GM18498 (cell line): ENCODE results near the gene SLC13A1.
"Not testable (repeated sequence)": the region's sequence is repeated elsewhere in the genome, so short reads cannot be mapped to it uniquely, and the experiment has no call there.

Source experiments
- ATAC-seq: cut with Tn5 transposase; IDR thresholded peaks from one replicate; pipeline ENCODE4 v1.9.1; 2021; ENCODE audit warnings: mild to moderate bottlenecking, moderate library complexity; ENCODE audit not compliant: unreplicated experiment

SLC13A1 gene, protein sequence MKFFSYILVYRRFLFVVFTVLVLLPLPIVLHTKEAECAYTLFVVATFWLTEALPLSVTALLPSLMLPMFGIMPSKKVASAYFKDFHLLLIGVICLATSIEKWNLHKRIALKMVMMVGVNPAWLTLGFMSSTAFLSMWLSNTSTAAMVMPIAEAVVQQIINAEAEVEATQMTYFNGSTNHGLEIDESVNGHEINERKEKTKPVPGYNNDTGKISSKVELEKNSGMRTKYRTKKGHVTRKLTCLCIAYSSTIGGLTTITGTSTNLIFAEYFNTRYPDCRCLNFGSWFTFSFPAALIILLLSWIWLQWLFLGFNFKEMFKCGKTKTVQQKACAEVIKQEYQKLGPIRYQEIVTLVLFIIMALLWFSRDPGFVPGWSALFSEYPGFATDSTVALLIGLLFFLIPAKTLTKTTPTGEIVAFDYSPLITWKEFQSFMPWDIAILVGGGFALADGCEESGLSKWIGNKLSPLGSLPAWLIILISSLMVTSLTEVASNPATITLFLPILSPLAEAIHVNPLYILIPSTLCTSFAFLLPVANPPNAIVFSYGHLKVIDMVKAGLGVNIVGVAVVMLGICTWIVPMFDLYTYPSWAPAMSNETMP

GRCh38 chr7:123199883-123200282 lies at the start of gene SLC13A1:
TSS of gene SLC13A1 (minus strand) at chr7:123199969. CDS start at chr7:123199946, 23 bp downstream.
- no peak for ATAC-seq

- ATAC-seq, result no peak
These were observed 45.0 kb upstream of the SLC13A1 start for GRCh38 chr7:123244768-123245167.

- ATAC-seq, result no peak
These were observed 42.8 kb upstream of the SLC13A1 start for GRCh38 chr7:123242467-123243092.

GRCh38 chr7:123241809-123242208 lies 42.0 kb upstream of the SLC13A1 start:
- no peak for ATAC-seq

DNA sequence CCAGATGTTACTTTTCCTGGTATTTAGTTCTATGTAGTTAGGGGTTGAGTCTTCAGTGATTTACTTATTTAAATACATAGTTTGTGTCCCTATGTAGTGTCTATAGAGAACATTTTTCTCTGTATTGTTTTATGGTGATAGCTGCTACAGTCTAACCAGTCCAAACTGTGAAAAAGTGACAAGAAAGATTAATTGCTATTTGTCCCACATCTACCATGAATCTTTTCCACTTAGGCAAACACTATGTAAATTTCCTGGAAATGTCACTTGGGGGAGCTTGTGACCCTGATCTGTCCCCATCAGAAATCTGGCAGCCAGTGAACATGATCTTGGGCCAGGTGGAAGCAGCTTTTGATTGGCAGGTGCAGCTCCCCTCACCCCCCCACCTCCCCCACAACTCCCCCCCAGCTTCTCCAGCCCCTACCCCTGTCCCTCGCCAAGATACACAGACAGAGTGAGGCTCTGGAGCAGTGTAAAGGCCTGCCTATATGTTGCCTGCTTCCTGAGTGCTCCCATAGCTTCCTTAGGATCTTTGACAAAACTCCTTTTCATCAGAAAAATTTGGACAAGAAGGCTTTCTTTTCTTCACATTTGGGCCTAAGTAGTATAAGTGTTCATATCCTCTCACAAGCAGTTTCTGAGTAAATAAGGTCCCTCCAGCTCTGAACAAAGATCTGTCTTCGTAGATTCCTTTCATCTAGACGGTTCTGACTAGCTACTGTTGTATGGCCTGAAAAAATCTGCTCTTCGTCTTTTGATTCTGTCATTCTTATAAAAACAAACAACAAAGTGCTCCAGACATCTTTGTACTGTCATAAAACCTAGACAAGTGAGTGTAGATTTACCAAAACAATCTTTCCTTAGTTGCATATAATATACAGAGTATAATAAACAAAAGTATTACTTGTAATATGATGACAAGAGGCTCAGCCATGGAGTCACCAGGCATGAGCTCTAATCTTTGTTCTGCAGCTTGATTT lies 31.5 kb upstream of the SLC13A1 start:
- no peak for ATAC-seq

GRCh38 chr7:123230603-123231002 lies 30.8 kb upstream of the SLC13A1 start:
- no peak for ATAC-seq

- no peak for ATAC-seq
These were observed 30.4 kb upstream of the SLC13A1 start for GRCh38 chr7:123230147-123230546.

DNA sequence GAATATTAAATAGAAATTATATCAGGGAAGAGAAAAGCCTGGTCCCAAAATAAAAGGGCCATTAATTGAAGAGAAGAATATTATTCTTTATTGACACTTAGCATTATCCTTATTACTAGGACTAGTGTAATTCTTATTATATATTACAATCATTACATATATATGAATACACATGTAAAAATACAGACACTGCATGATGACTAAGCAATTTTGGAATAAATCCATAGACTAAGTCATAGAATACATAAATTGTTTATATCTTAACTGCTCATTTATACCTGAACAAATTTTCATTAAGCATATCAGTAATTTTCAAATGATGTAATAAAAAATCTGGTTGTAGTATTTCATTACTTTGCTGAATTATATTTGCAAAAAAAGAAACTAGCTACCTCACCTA lies 29.7 kb upstream of the SLC13A1 start:
- ATAC-seq, result no peak

DNA sequence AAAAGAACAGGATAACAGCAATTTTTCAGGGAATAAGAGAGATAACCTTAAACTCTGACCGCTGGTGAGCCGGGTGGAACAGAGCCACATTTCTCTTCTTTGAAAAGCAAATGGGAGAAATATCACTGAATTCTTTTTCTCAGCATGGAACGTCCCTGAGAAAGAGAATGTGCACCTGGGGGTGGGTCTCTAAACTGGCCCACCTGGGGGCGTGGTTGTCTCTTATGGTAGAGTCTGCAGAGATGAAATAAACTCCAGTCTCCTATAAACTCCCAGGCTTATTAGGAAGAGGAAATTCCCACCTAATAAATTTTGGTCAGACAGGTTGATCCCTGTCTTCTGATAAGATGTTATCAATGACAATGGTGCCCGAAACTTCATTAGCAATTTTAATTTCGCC lies 27.9 kb upstream of the SLC13A1 start:
- ATAC-seq, result not testable (repeated sequence)

DNA sequence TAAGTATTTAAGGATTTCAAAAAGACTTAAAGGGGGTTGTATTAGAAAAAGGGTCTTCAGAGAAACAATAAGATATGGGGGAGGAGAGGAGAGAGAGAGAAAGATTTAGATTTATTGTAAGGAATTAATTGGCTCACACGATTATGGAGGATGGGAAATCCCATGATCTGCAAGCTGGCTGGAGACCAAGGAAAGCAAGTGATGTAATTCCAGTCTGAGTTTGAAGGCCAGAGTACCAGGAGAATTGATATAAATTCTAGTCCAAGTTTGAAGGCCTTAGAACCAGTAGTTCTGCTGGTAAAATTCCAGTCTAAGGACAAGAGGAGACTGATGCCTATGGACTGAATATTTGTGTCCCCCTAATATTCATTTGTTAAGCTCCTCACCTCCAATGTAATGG lies 20.6 kb upstream of the SLC13A1 start:
- ATAC-seq, result no peak

- no peak for ATAC-seq
These were observed 19.1 kb upstream of the SLC13A1 start for GRCh38 chr7:123218866-123219265.

- no peak for ATAC-seq
These were observed 17.1 kb upstream of the SLC13A1 start for GRCh38 chr7:123216825-123217224.

DNA sequence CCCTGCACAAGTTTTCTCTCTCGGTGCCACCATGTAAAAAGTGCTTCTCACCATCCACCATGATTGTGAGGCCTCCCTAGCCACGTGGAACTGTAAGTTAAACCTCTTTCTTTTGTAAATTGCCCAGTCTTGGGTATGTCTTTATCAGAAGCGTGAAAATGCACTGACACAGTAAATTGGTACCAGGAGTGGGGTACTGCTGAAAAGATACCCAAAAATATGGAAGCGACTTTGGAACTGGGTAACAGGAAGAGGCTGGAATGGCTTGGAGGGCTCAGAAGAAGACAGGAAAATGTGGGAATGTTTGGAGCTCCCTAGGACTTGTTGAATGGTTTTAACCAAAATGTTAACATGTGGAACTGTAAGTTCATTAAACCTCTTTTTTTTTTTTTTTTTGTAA lies 15.6 kb upstream of the SLC13A1 start:
- no peak for ATAC-seq

GRCh38 chr7:123211545-123211944 lies 11.8 kb upstream of the SLC13A1 start:
- ATAC-seq, result no peak

DNA sequence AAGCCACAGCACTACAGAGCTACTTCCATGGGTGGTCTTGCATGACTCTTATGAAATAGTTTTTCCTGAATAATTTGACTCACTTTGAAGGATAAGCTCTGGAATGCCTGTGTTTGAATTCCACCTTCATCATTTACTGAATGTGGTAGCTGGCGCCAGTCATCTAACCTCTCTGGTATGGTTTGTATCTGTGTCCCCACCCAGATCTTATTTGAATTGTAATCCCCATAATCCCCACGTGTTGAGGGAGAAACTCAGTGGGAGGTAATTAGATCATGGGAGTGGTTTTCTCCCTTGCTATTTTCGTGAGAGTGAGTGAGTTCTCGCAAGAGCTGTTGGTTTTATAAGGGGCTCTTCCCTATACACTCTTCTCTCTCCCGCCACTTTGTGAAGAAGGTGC lies 11.2 kb upstream of the SLC13A1 start:
- no peak for ATAC-seq

GRCh38 chr7:123209786-123210185 lies 10.0 kb upstream of the SLC13A1 start:
- ATAC-seq, result no peak

GRCh38 chr7:123208793-123209192 lies 9.0 kb upstream of the SLC13A1 start:
- no peak for ATAC-seq

DNA sequence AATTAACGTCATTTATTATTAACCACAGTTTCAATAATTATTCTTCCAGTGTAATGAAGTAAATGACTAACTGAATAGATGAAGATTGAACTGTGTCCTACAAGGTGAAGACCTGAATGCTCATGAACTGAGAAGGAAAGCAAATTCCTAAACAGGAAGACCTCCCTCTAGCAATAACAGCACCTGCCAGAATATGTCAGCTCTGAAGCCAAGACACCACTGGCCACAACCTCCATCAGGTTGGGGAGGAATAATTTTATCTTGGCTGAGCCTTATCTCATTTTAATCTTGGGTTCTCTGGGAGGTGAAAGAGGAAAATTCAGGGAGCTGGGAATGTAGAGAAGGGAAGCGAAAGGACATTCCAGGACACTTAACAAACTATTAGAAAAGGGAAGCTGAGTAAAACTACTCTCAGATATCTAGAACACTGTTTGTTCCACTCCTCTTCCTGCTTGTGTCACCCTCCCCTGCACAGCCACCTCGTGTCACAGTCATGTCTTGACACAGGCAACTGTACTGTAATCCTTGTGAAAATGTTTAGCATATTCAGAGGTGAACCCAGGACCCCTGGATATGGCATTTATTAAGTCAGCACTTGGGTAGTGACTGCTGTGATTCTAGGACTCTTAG lies 4.6 kb upstream of the SLC13A1 start:
- ATAC-seq, result no peak

- ATAC-seq, result no peak
These were observed 2.1 kb upstream of the SLC13A1 start for GRCh38 chr7:123201901-123202300.
